ENCODE measurements around the gene KANSL3.

Gene KANSL3

GRCh38 chr2:96591494-96591893 lies 46.6 kb downstream of the KANSL3 start:
- Histone ChIP-seq H3K4me1 (no peaks in the 10 kb centered on the region), H3K9me3 (no peaks in the 10 kb centered on the region), H3K27ac (no peak overlapping the region), H3K27me3 (no peaks in the 10 kb centered on the region), H3K4me3 (no peak overlapping the region), H3K36me3 (peaks cover 53 to 56% (median 54%) of the 10 kb centered on the region in 3 donors)
- DNase-seq: no peak
- no peak for TF ChIP-seq CTCF (IDR thresholded peaks at IDR 0.05)
- intact Hi-C loops (cut with DNase I; ENCODE audit: low total_unique reads): no loop called here

GRCh38 chr2:96591054-96591453 lies 47.1 kb downstream of the KANSL3 start:
- H3K27ac ChIP-seq: no peak overlapping the region
- H3K9me3 ChIP-seq: no peaks in the 10 kb centered on the region
- H3K36me3 ChIP-seq: peaks cover 49 to 51% (median 49%) of the 10 kb centered on the region in 3 donors
- DNase-seq: no peak
- no peak overlapping the region for H3K4me3 ChIP-seq
- no peaks in the 10 kb centered on the region for H3K4me1 ChIP-seq
- intact Hi-C loops (cut with DNase I; ENCODE audit: low total_unique reads): no loop called here
- H3K27me3 ChIP-seq: no peaks in the 10 kb centered on the region
- TF ChIP-seq CTCF (IDR thresholded peaks at IDR 0.05): no peak

- intact Hi-C loops (cut with DNase I; ENCODE audit: low total_unique reads): no loop called here
- Histone ChIP-seq H3K27ac (no peak overlapping the region), H3K4me1 (no peaks in the 10 kb centered on the region), H3K36me3 (peaks cover 19 to 31% (median 25%) of the 10 kb centered on the region in 3 donors), H3K9me3 (no peaks in the 10 kb centered on the region), H3K27me3 (no peaks in the 10 kb centered on the region), H3K4me3 (no peak overlapping the region)
- TF ChIP-seq CTCF (IDR thresholded peaks at IDR 0.05): no peak
- DNase-seq: no peak
These were observed 50.3 kb downstream of the KANSL3 start for GRCh38 chr2:96587843-96588242.

GRCh38 chr2:96584017-96584416 lies 54.1 kb downstream of the KANSL3 start:
- no peak for TF ChIP-seq CTCF (IDR thresholded peaks at IDR 0.05)
- H3K4me1 ChIP-seq: no peaks in the 10 kb centered on the region
- intact Hi-C loops (cut with DNase I; ENCODE audit: low total_unique reads): no loop called here
- no peaks in the 10 kb centered on the region for H3K27me3 ChIP-seq
- H3K36me3 ChIP-seq: peaks cover 6 to 18% (median 14%) of the 10 kb centered on the region in 3 donors
- H3K9me3 ChIP-seq: no peaks in the 10 kb centered on the region
- no peak overlapping the region for H3K27ac ChIP-seq
- DNase-seq: no peak
- H3K4me3 ChIP-seq: no peak overlapping the region

GRCh38 chr2:96580771-96581170 lies 57.3 kb downstream of the KANSL3 start:
- no peak for TF ChIP-seq CTCF (IDR thresholded peaks at IDR 0.05)
- Histone ChIP-seq H3K36me3 (peaks cover 0 to 12% (median 9%) of the 10 kb centered on the region in 3 donors), H3K4me1 (no peaks in the 10 kb centered on the region), H3K9me3 (no peaks in the 10 kb centered on the region), H3K4me3 (no peak overlapping the region), H3K27me3 (no peaks in the 10 kb centered on the region), H3K27ac (no peak overlapping the region)
- intact Hi-C loops (cut with DNase I; ENCODE audit: low total_unique reads): no loop called here
- no peak for DNase-seq

- intact Hi-C loops (cut with DNase I; ENCODE audit: low total_unique reads): no loop called here
- no peak for TF ChIP-seq CTCF (IDR thresholded peaks at IDR 0.05)
- H3K36me3 ChIP-seq: peaks cover 0 to 8% (median 4%) of the 10 kb centered on the region in 3 donors
These were observed 58.7 kb downstream of the KANSL3 start for GRCh38 chr2:96579422-96579821.

More at GRCh38 chr2:96579422-96579821, 58.7 kb downstream of the KANSL3 start:
- Histone ChIP-seq H3K4me3 (no peak overlapping the region), H3K27me3 (no peaks in the 10 kb centered on the region), H3K4me1 (no peaks in the 10 kb centered on the region), H3K9me3 (no peaks in the 10 kb centered on the region), H3K27ac (no peak overlapping the region)
- no peak for DNase-seq

All from tibial artery (tissue), 4 donors.